Daoy (cell line): ENCODE measurements around the gene DCX. TPM values are rescaled to one million over a fixed set of nuclear protein-coding genes. Genes with fewer than 3 reads are reported as not detected.
A peak's percentile ranks its signal among the peaks of the same experiment; 100 is the strongest.

Experiments used
- DNase-seq: peaks from one replicate; pipeline ENCODE4 v3.0.0-alpha.2; 2015; ENCODE audit warnings: low read depth
- total RNA-seq: library from RNA; depleted of rRNA; stranded (reverse); fragments of >200 nt; shearing (Covaris generic); gene quantifications from 2 replicates; pipeline ENCODE4 v1.2.3, GENCODE V29; 2014; rRNA removed

DCX gene
- total RNA-seq, result not detected in 2 replicates

- DNase-seq, result no peak
Observed at GRCh38 chrX:111411983-111412382, at the start of gene DCX. TSS of gene DCX (minus strand) at chrX:111412192. CDS start at chrX:111410398, 1,794 bp downstream.

GRCh38 chrX:111460607-111461006, 48.6 kb upstream of the DCX start:
- DNase-seq, result no peak

- no peak for DNase-seq
Observed at GRCh38 chrX:111447298-111447697, 35.3 kb upstream of the DCX start.

- DNase-seq, result peak; percentile 1
Observed at GRCh38 chrX:111445485-111445884, 33.5 kb upstream of the DCX start.

- DNase-seq, result no peak
Observed at GRCh38 chrX:111444881-111445280, 32.9 kb upstream of the DCX start.

GRCh38 chrX:111443946-111444345, 32.0 kb upstream of the DCX start:
- no peak for DNase-seq

- no peak for DNase-seq
Observed at GRCh38 chrX:111442791-111443190, 30.8 kb upstream of the DCX start.

- no peak for DNase-seq
Observed at GRCh38 chrX:111435469-111435868, 23.5 kb upstream of the DCX start.

GRCh38 chrX:111431001-111431400, 19.0 kb upstream of the DCX start:
- no peak for DNase-seq

- DNase-seq, result no peak
Observed at GRCh38 chrX:111411557-111411956, 435 bp downstream of the DCX start.

GRCh38 chrX:111410590-111411078, 1.4 kb downstream of the DCX start:
- no peak for DNase-seq

- no peak for DNase-seq
Observed at GRCh38 chrX:111409326-111409725, 2.7 kb downstream of the DCX start.

GRCh38 chrX:111407948-111408347, 4.0 kb downstream of the DCX start:
- no peak for DNase-seq

- DNase-seq, result no peak
Observed at GRCh38 chrX:111402344-111402743, 9.6 kb downstream of the DCX start.

GRCh38 chrX:111395149-111395548, 16.8 kb downstream of the DCX start:
- DNase-seq, result no peak

- no peak for DNase-seq
Observed at GRCh38 chrX:111394569-111394968, 17.4 kb downstream of the DCX start.

- no peak for DNase-seq
Observed at GRCh38 chrX:111387470-111388070, 24.4 kb downstream of the DCX start.

- no peak for DNase-seq
Observed at GRCh38 chrX:111386615-111387233, 25.3 kb downstream of the DCX start.

GRCh38 chrX:111386077-111386476, 25.9 kb downstream of the DCX start:
- no peak for DNase-seq

GRCh38 chrX:111382277-111382676, 29.7 kb downstream of the DCX start:
- no peak for DNase-seq

- no peak for DNase-seq
Observed at GRCh38 chrX:111376897-111377578, 35.0 kb downstream of the DCX start.

GRCh38 chrX:111376486-111376885, 35.5 kb downstream of the DCX start:
- no peak for DNase-seq

GRCh38 chrX:111375747-111376146, 36.2 kb downstream of the DCX start:
- no peak for DNase-seq
